ENCODE measurements around the gene XKR7. TPM values are rescaled to one million over a fixed set of nuclear protein-coding genes. Genes with fewer than 3 reads are reported as not detected.

XKR7 gene
- total RNA-seq, 4 donors from 2014 or later = not detected

DNA sequence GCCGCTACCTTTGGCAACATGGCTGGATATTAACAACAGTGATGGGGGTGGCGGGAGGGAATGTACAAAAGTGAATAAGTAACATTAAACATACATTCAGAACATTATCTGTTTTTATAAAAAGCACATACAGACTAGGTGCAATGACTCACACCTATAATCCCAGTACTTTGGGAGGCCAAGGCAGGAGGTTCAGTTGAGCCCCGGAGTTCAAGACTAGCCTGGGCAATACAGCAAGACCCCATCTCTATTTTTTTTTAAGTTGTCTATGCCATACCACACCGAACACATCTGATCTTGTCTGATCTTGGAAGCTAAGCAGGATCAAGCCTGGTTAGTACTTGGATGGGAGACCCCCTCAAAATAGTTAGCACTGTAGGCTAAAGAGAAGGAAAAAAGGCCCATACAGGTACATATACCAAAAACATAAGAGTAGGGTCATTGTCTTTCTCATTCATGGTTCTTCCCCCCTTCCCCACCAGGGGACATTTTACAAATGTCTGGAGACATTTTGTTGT is 82.4 kb downstream of the XKR7 start:
- no peak for TF ChIP-seq POLR2A (IDR thresholded peaks at IDR 0.05)
- TF ChIP-seq, protein P1, sequence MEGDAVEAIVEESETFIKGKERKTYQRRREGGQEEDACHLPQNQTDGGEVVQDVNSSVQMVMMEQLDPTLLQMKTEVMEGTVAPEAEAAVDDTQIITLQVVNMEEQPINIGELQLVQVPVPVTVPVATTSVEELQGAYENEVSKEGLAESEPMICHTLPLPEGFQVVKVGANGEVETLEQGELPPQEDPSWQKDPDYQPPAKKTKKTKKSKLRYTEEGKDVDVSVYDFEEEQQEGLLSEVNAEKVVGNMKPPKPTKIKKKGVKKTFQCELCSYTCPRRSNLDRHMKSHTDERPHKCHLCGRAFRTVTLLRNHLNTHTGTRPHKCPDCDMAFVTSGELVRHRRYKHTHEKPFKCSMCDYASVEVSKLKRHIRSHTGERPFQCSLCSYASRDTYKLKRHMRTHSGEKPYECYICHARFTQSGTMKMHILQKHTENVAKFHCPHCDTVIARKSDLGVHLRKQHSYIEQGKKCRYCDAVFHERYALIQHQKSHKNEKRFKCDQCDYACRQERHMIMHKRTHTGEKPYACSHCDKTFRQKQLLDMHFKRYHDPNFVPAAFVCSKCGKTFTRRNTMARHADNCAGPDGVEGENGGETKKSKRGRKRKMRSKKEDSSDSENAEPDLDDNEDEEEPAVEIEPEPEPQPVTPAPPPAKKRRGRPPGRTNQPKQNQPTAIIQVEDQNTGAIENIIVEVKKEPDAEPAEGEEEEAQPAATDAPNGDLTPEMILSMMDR (IDR thresholded peaks at IDR 0.05) = no peak
- intact Hi-C loops (cut with DNase I) = no loop called here
- H3K4me3 ChIP-seq = no peak overlapping the region
- peaks cover 7 to 17% (median 11%) of the 10 kb centered on the region in 3 donors for H3K4me1 ChIP-seq
- peaks cover 0 to 66% (median 8%) of the 10 kb centered on the region in 4 donors for H3K27me3 ChIP-seq
- H3K36me3 ChIP-seq = no peaks in the 10 kb centered on the region
- WGBS, 2 donors = 92% methylated on average over 4 of the region's 4 CpGs
- no peak for DNase-seq
- H3K27ac ChIP-seq = no peak overlapping the region
- no peaks in the 10 kb centered on the region for H3K9me3 ChIP-seq

DNA sequence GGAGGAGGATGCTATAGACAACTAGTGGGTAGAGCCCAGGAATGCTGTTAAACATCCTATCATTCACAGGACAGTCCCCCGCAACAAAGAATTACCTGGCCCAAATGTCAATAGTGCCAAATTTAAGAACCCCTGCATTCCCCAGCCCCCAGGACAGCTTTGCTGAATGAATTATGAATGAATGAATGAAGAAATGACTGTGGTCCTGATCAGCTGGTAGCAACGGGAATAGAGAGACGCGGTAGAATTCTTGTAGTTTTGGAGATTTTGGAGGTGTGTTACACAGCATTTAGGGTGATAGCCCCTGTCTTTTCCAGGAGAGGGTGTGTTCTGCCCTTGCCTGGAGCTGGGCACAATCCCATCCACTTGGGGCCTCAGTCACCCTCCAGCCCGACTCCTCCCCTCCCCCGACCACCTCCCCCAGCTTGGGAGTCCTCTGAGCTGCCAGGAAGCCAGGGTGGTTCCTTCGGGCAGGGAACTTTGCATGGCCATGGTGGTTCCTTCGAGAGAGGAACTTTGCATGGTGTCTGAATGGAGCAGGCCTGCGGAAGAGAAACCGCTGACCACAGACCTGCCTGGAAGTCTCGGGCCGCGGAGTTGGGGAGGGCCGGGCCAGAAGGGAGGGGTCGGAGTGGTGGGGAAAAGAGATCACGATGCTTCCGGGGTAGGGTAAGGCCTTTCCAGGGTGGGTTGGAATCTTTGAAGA is 83.1 kb downstream of the XKR7 start:
- no peak for DNase-seq
- Histone ChIP-seq H3K27me3 (peaks cover 0 to 68% (median 8%) of the 10 kb centered on the region in 4 donors), H3K27ac (peak overlapping the region in 2 of 4 donors; percentile 59 to 71), H3K4me1 (peaks cover 7 to 17% (median 11%) of the 10 kb centered on the region in 3 donors), H3K36me3 (no peaks in the 10 kb centered on the region), H3K4me3 (peak overlapping the region in 1 of 4 donors; percentile 63), H3K9me3 (no peaks in the 10 kb centered on the region)
- WGBS, 2 donors = 37 to 61% methylated on average over 6 to 13 of the region's 17 CpGs
- intact Hi-C loops (cut with DNase I) = no loop called here
- TF ChIP-seq, protein P1 (IDR thresholded peaks at IDR 0.05) = no peak
- TF ChIP-seq POLR2A (IDR thresholded peaks at IDR 0.05) = no peak

GRCh38 chr20:32051720-32052089 is 83.8 kb downstream of the XKR7 start:
- H3K36me3 ChIP-seq = no peaks in the 10 kb centered on the region
- peak overlapping the region in 2 of 4 donors; percentile 59 to 71 for H3K27ac ChIP-seq
- no peak for TF ChIP-seq POLR2A (IDR thresholded peaks at IDR 0.05)
- TF ChIP-seq, protein P1 (IDR thresholded peaks at IDR 0.05) = no peak
- intact Hi-C loops (cut with DNase I) = no loop called here
- peaks cover 7 to 17% (median 11%) of the 10 kb centered on the region in 3 donors for H3K4me1 ChIP-seq
- H3K27me3 ChIP-seq = peaks cover 0 to 74% (median 8%) of the 10 kb centered on the region in 4 donors
- H3K9me3 ChIP-seq = no peaks in the 10 kb centered on the region
- 21 to 28% methylated on average over 12 to 14 of the region's 14 CpGs for WGBS, 2 donors
- peak overlapping the region in 2 of 4 donors; percentile 48 to 63 for H3K4me3 ChIP-seq
- no peak for DNase-seq

DNA sequence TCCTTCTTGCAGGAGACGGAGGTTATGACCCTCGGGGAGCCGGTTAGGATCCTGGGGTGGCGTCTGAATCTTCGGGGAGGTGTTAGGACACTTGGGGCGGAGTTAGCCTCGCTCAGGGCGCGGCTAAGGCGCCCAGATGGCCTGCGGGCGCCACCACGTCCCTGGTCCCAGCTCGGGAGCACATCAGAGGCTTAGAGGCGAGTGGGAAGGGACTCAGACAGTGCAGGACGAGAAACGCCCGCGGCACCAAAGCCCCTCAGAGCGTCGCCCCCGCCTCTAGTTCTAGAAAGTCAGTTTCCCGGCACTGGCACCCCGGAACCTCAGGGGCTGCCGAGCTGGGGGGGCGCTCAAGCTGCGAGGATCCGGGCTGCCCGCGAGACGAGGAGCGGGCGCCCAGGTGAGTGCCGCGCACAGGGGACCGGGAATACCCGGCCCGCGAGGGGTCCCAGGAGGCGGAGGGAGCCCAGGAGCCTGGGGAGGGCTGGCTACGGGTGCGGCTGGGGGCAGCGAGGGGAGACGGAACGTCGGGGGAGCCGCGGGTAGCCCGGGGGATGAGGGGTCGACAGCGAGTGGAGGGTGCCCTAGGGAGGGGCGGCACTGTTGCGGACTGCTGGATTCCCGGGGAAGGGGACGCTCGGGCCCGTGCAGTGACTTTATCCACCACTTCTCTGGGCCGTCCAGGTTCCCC is 84.3 kb downstream of the XKR7 start, which contains the start of gene HCK:
TSS of gene HCK (plus strand) at position 153 of the 688 bp plus-strand sequence.
- no peak for DNase-seq
- H3K36me3 ChIP-seq = no peaks in the 10 kb centered on the region
- peaks cover 0 to 80% (median 8%) of the 10 kb centered on the region in 4 donors for H3K27me3 ChIP-seq
- H3K4me3 ChIP-seq = peak within 1 kb of the TSS; percentile 21 to 63 (median 41)
- peak in 1 of 4 donors; percentile 41 for TF ChIP-seq POLR2A (IDR thresholded peaks at IDR 0.05)
- TF ChIP-seq, protein P1 (IDR thresholded peaks at IDR 0.05) = no peak
- peaks cover 7 to 17% (median 11%) of the 10 kb centered on the region in 3 donors for H3K4me1 ChIP-seq
- no peaks in the 10 kb centered on the region for H3K9me3 ChIP-seq
- H3K27ac ChIP-seq = peak within 1 kb of the TSS; percentile 19 to 73 (median 52)
- WGBS, 2 donors = 0 to 1% methylated on average over 13 to 25 of the region's 58 CpGs
- intact Hi-C loops (cut with DNase I) = no loop called here

Measured in esophagus squamous epithelium (tissue), 5 donors.